Psoas muscle (tissue), 8 donors: Measurements from ENCODE around the gene OCIAD1. TPM values are rescaled to one million over a fixed set of nuclear protein-coding genes. Genes with fewer than 3 reads are reported as not detected.

Source experiments
- ATAC-seq, 4 donors: fragments of 200-7000 bp; cut with Tn5 transposase; one replicate each; pipeline ENCODE4 v1.9.1; 2020; ENCODE audit warnings: moderate library complexity in 3 of 4, mild to moderate bottlenecking in 2 of 4
- DNase-seq, 2 donors: peaks; one replicate each; pipeline ENCODE4 v3.0.0-alpha.2; 2020
- H3K27ac ChIP-seq: fragments of 200-600 bp; one replicate; pipeline ENCODE4 v1.8.0; 2022
- H3K27me3 ChIP-seq, 3 donors: fragments of 200-600 bp in 1 of 3; one replicate each; pipeline versions ENCODE4 v1.6.1 to v1.8.0; 2013 to 2022; ENCODE audit warnings: low read length in 2 of 3, mild to moderate bottlenecking in 2 of 3, moderate library complexity in 1 of 3; ENCODE audit not compliant: insufficient read depth in 3 of 3
- H3K36me3 ChIP-seq, 2 donors: fragments of 200-600 bp in 1 of 2; one replicate each; pipeline versions ENCODE4 v1.6.1 to v1.8.0; 2013 to 2022; ENCODE audit warnings: low read depth in 1 of 2, mild to moderate bottlenecking in 1 of 2, moderate library complexity in 1 of 2; ENCODE audit not compliant: insufficient read depth in 1 of 2
- H3K4me1 ChIP-seq: fragments of 200-600 bp; one replicate; pipeline ENCODE4 v1.8.0; 2022
- H3K4me3 ChIP-seq: fragments of 200-600 bp; one replicate; pipeline ENCODE4 v1.8.0; 2022; ENCODE audit warnings: mild to moderate bottlenecking
- H3K9me3 ChIP-seq: fragments of 200-600 bp; one replicate; pipeline ENCODE4 v1.8.0; 2022
- CTCF ChIP-seq: fragments of 200-600 bp; IDR thresholded peaks from one replicate; pipeline ENCODE4 v1.8.0; 2022; ENCODE audit warnings: antibody characterized with exemption
- WGBS, 3 donors: extraction: QIAGEN DNeasy Blood & Tissue Kit; methylation state at CpG; one replicate each; pipeline versions ENCODE4 v1.1.6 to v1.1.7; 2013; 5-methylcytosine and 5-hydroxymethylcytosine counted together
- intact Hi-C, 2 donors: fragments of 100-400 bp; cut with DNase I; formaldehyde crosslinking; loops; one replicate each; pipeline versions ENCODE4 v1.11.0 to v1.14.2; 2022
- long read RNA-seq, 2 donors: library from polyadenylated mRNA; unstranded; transcript quantifications; one replicate each; pipeline ENCODE4 v2.0.0, GENCODE V29; 2021
- polyA plus RNA-seq, 3 donors: library from polyadenylated mRNA; stranded (reverse); fragments of 200-250 nt; gene quantifications; one replicate each; pipeline ENCODE4 v1.2.3, GENCODE V29; 2013
- total RNA-seq, 4 donors: library from RNA; stranded (reverse); fragmentation: NEBNext Ultra II Directional in 2 of 4; extraction: Animal tissue kit (Norgen Biotek cat#: 25700) in 2 of 4; gene quantifications; one replicate each; pipeline versions ENCODE4 v1.2.1 to v1.2.4, GENCODE V29; 2021 to 2023
- donor health status: healthy with polysubstance abuse.
- donor health status: DM: no; HTN: no; CAD: no; lungs with moderate emphysema.
- donor health status: Bipolar disorder and iron deficiency.
- donor health status: healthy.
- donor health status: DM: yes; HTN: yes; CAD: no.
- donor health status: DM: no; HTN: no; CAD: no.
- donor health status: DM: no; HTN: no; CAD: no.
- donor health status: DM: yes; HTN: yes; CAD: no.

The OCIAD1 gene
- total RNA-seq (100 to 1,000 TPM; 118 to 160 (median 136) TPM), polyA plus RNA-seq (100 to 1,000 TPM; 106 to 121 (median 107) TPM)
- long read RNA-seq, donor 1, transcript OCIAD1-202 (9 exons, 1,594 nt), result minor isoform, 9 of 77 reads
- long read RNA-seq, donor 1, transcript OCIAD1-201 (9 exons, 1,414 nt), result major isoform, 48 of 77 reads
- long read RNA-seq, donor 1, partial matches to known transcripts, result 5 of 77 reads
- long read RNA-seq, donor 1, other reads (novel, unspliced or antisense), result 12 of 77 reads
- long read RNA-seq, donor 2, transcript OCIAD1-226 (9 exons, 1,288 nt), result minor isoform, 6 of 88 reads
- long read RNA-seq, donor 2, transcript OCIAD1-202 (9 exons, 1,594 nt), result minor isoform, 14 of 88 reads
- long read RNA-seq, donor 2, transcript OCIAD1-201 (9 exons, 1,414 nt), result major isoform, 44 of 88 reads
- long read RNA-seq, donor 2, partial matches to known transcripts, result 7 of 88 reads
- long read RNA-seq, donor 2, other reads (novel, unspliced or antisense), result 16 of 88 reads

- intact Hi-C loops, result loop anchor here (1.0 to 10.0 kb wide), 3 partner anchors 52 to 196 kb away; no protein-coding TSS in a partner anchor
- H3K27me3 ChIP-seq, result no peaks in the 10 kb centered on the region
- peaks cover 4 to 33% of the 10 kb centered on the region in 2 donors for H3K36me3 ChIP-seq
- TF ChIP-seq CTCF, result no peak
- H3K4me3 ChIP-seq, result peak within 1 kb of the TSS; percentile 99
- ATAC-seq (peak; percentile 99 to 100 (median 100)), DNase-seq (peak; percentile 94 to 97)
- peaks cover 11% of the 10 kb centered on the region for H3K4me1 ChIP-seq
- 0 to 1% (median 1%) methylated on average over 56 of the region's 56 CpGs for WGBS, 3 donors
- H3K27ac ChIP-seq, result peak within 1 kb of the TSS; percentile 99
- H3K9me3 ChIP-seq, result no peaks in the 10 kb centered on the region
Measured at GRCh38 chr4:48830706-48831531, at the start of gene OCIAD1. OCIAD1 (plus strand) TSS chr4:48831088; CDS start chr4:48832625, 1,537 bp downstream.

- H3K27me3 ChIP-seq, result no peaks in the 10 kb centered on the region
- no peak for ATAC-seq
- intact Hi-C loops, result loop anchor here in 1 of 2 donors (5.0 kb wide), 1 partner anchor 180 kb away; no protein-coding TSS in a partner anchor
- TF ChIP-seq CTCF, result no peak
- no peak for DNase-seq
- no peak overlapping the region for H3K27ac ChIP-seq
- H3K9me3 ChIP-seq, result no peaks in the 10 kb centered on the region
- H3K36me3 ChIP-seq, result no peaks in the 10 kb centered on the region
- peaks cover 20% of the 10 kb centered on the region for H3K4me1 ChIP-seq
- H3K4me3 ChIP-seq, result no peak overlapping the region
Measured at GRCh38 chr4:48781968-48782367, 48.9 kb upstream of the OCIAD1 start.

- Histone ChIP-seq H3K27ac (no peak overlapping the region), H3K4me3 (no peak overlapping the region), H3K4me1 (peaks cover 7% of the 10 kb centered on the region), H3K9me3 (no peaks in the 10 kb centered on the region), H3K27me3 (no peaks in the 10 kb centered on the region), H3K36me3 (no peaks in the 10 kb centered on the region)
- DNase-seq, result no peak
- ATAC-seq, result no peak
- TF ChIP-seq CTCF, result no peak
- intact Hi-C loops, result no loop called here
Measured at GRCh38 chr4:48785302-48785701, 45.6 kb upstream of the OCIAD1 start.

GRCh38 chr4:48786549-48786948 is 44.3 kb upstream of the OCIAD1 start:
- Histone ChIP-seq H3K27ac (no peak overlapping the region), H3K4me3 (no peak overlapping the region), H3K4me1 (peaks cover 2% of the 10 kb centered on the region), H3K27me3 (no peaks in the 10 kb centered on the region), H3K36me3 (no peaks in the 10 kb centered on the region), H3K9me3 (no peaks in the 10 kb centered on the region)
- no peak for DNase-seq
- no peak for TF ChIP-seq CTCF
- no peak for ATAC-seq
- intact Hi-C loops, result no loop called here
- WGBS, 3 donors, result 91 to 94% (median 92%) methylated on average over 2 of the region's 2 CpGs
